Effector CD4-positive, alpha-beta T cell (primary cell): Measurements from ENCODE around the gene RBX1.
A peak's percentile ranks its signal among the peaks of the same experiment; 100 is the strongest.
"Not testable (repeated sequence)": the region's sequence is repeated elsewhere in the genome, so short reads cannot be mapped to it uniquely, and the experiment has no call there.

Experiments used
- DNase-seq: peaks from one replicate; pipeline ENCODE4 v3.0.0-alpha.2; 2020
- total RNA-seq: gene quantifications from one replicate; lab custom pipeline; 2026; lab: John Stamatoyannopoulos, UW

Gene RBX1
- total RNA-seq: 20.6 reads per million, percentile 47 among the genes with 10 or more reads in this experiment

DNA sequence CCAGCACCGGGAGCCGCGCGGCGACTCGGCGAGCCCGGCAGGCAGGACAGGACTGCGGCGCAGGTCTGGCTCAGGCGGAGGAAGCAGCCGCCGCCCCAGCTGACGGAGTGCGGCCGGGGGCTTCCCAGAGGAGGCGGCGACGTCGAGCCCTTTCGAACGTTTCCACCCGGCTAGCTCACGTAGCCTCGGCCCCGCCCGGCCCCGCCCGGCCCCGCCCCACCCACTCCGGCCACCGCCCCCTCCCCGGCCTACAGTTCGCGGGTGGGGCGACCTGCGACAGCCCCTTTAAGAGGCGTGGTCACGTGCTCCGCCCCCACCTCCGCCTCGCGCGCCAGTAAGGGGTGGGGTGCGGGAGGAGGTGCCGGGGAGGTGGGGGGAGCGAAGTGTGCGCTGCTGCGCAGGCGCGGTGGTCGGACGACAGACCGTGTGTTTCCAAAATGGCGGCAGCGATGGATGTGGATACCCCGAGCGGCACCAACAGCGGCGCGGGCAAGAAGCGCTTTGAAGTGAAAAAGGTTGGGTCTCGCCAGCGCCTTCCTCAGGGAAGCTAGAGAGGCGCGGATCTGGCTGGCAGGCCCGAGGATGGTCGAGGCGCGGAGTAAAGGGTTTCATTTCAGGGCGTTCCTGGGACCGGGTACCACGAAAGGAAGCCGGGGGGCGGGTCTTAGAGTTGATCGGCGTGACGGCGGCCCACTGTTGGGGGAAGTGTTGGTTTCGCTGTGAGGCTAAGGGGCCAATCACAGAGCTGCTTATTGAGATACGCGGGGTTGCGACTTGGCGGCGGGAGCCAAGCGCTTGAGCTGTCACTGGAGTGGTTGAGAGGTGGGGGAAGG, at the start of gene RBX1:
Gene RBX1, plus strand, starts transcription at position 417 of the 833 bp plus-strand sequence. Its CDS starts 21 bp downstream, at position 438.
- peak; percentile 98 for DNase-seq

DNA sequence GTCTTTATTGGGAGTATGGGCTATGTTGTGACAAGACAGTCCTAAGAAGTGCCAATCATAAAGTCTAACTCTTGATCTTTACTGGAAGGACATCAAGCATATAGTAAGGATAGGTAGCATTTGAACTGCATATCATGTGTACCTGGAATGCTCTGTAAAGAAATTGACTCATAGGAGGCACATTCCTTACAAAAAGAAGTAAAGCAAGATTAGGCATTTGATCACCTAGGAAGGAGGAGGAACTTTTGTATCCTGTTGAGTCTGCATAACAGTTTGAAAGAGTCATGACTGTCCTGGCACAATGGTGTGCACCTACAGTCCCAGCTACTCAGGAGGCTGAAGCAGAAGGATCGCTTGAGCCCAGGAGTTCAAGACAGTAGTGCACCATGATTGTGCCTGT, 47.1 kb upstream of the RBX1 start:
- DNase-seq: no peak

DNA sequence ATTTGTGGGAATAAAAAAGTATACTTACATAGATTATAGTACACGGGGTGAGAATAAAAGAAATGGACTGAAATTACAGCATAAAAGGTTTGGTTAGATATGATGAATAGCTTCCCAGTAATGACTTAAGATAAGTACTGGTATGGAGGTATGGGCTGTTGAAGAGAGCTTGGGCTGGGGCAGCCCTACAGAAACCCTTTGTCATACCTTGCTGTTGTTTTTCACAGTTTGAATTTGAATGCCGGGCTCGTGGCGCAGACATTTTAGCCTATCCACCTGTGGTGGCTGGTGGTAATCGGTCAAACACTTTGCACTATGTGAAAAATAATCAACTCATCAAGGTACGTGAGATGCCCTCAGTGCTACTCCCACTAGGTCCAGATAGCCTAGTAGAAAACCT, 42.3 kb upstream of the RBX1 start:
- DNase-seq: no peak

DNA sequence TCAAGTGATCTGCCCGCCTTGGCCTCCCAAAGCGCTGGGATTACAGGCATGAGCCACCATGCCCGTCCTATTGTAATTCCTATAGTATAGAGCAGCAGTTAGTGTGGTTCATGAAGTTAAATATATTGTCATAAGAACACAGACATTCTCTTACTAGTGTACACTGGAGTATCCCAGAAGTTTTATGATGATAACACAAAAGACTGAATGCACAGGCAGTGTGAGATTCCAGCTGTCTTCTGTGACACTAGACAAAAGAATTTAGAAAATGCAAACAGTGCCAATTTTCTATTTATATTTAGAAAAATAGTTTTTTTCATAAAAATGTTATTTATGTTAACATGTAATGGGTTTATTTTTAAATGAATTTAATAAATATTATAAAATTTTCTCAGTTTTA, 39.4 kb upstream of the RBX1 start:
- DNase-seq: no peak

DNA sequence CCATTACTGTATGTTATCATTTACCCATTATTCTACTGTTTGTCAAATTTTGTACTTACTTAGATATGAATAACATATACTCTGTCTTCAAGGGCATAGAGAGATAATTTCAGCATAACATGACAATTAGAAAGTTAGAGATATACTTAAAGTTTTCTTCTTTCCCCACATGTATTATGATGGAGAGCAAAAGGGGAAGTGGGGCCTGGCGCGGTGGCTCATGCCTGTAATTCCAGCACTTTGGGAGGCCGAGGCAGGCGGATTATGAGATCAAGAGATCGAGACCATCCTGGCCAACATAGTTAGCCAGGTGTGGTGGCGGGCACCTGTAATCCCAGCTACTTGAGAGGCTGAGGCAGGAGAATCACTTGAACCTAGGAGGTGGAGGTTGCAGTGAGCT, 38.2 kb upstream of the RBX1 start:
- not testable (repeated sequence) for DNase-seq

DNA sequence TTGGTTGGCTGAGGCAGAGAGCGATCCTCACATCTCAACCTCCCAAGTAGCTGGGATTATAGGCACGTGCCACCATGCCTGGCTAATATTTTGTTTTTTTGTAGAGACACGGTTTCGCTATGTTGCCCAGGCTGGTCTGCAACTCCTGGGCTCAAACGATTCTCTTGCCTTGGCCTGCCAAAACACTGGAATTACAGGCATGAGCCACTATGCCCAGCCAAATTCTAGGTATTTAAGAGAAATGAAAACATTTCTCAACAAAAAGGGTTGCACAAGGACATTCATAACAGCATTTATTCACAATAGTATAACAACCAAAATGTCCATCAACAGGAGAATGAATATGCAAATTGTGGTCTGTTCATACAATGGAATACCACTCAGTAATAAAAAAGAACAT, 31.7 kb upstream of the RBX1 start:
- DNase-seq: no peak

DNA sequence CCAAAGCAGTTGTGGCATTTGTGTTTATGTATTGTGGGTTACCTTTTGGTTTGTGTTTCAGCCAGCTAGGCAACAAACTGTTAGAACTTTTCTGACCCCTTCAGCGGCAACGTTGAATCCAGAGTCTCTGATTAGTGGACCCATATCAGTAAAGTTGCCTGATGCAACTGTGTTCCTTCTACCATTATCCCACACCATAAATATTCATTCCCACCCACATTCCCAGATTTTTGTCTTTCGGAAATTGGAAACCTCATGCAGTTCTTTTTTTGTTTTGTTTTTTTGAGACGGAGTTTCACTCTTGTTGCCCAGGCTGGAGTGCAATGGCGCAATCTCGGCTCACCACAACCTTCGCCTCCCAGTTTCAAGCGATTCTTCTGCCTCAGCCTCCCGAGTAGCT, 30.7 kb upstream of the RBX1 start:
- no peak for DNase-seq

DNA sequence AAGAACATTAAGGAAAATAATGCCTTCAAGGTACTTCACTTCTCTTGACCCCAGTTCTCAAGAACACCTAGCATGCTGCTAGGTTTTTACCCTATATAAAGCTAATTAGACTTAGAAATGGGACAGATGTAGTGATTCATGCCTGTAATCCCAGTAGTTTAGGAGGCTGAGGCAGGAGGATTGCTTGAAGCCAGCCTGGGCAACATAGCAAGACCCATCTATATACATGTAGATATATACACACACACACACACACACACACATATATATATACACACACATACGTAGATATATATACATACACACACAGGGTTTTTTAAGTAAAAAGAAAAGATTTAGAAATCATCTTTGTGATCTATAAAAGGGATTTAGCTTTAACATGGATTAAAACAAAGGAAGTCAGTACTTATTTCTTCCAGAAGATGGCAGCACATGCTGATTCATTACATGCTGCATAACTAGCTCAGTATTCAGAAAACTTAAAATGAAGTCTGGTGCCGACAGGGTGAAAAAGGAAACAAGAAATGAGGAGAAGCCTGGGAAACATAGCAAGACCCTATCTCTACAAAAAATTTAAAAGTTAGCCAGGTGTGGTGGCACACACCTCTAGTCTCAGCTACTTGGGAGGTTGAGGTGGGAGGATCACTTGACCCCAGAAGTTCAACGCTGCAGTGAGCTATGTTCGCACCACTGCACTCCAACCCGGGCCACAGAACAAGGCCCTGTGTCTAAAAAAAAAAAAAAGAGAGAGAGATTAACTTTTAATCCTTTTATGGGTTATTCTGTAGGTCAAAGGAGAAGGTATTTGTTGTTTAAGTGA, 28.5 kb upstream of the RBX1 start:
- DNase-seq: peak; percentile 21

DNA sequence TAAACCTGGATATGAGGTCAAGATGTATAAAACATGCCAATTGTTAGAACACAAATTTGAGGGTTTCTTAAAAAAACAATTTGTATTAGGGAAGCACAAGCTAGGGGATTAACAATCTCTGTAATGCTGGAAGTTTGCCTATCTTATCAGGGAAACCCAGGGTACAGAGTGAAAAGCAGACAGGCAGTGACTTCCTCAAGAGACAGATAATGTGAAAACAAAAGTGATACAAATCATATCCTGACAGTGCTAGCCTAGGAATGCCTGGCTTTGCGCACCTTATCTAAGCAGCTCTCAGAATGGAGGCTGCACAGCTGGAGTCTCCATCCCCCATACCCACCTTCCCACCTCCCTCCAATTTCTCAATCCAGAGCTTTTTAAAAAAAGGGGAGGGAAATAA, 22.5 kb upstream of the RBX1 start:
- no peak for DNase-seq

DNA sequence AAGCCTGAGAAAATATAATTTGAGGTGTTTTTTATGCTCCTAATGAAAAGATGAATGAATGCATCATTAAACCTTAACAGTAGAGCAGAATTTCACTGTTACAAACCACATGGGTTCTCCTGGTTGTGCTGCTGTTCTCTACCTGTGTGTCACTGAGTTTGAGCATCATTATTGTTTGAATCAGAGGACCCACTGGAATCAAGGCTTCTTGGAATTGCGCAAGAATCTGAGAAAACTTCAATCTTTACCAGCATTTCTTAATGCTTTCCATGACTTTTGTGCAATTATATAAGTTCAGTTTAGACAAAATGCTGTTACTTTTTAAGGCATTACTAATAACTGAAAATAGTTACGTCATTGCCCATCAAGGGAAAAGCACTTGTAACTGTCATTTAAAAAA, 18.8 kb upstream of the RBX1 start:
- DNase-seq: no peak

DNA sequence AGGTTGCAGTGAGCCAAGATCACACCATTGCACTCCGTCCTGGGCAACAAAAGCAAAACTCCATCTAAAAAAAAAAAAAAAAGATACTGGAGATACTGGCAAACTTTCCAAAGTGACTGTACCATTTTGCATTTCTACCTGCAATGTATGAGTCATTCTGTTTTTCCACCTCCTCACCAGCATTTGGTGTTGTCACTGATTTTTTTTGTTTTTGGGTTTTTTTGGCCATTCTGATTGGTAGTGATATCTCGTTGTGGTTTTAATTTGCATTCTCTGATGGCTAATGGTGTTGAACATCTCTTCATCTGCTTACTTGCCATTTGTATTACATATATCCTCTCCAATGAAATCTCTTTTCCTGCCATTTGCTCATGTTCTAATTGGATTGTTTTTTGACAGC, 12.0 kb upstream of the RBX1 start:
- DNase-seq: no peak

DNA sequence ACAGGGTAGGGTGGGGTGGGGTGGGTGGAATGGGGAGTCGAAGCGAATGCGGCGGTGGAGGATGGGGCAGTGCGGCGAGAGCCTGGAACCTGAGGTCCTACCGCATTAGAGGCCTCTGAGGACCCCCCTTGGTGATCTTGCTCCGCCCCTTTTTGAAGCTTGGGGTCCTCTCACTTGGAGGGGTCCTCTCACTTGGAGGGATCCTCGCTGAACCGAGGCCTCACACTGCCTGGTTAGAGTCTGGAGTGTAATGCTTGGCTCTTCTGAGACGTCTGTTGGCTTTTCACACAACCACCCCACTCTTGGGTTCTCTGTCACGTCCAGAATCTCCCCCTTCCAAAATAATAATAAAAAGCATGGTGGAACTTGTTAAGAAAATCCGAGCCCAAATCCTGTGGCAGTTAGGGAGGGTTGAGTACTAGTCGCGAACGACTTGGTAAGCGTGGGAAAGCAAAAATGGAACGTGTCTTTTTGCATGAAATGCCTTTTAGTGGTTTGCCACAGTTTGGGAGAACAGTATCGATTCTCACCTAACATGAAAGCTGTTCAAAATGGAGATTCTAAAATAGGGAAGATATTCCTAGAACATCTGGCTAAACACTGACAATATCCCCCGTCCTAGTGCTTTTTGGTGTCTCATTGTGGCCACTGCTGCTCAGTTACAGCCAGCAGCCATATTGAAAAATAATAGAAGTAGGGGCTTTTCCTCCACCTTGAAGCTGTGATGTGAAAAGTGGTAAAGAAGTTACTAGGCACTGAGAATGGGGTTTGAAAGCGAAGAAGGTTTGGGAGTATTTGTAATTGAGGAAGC, 822 bp downstream of the RBX1 start:
- DNase-seq: no peak

DNA sequence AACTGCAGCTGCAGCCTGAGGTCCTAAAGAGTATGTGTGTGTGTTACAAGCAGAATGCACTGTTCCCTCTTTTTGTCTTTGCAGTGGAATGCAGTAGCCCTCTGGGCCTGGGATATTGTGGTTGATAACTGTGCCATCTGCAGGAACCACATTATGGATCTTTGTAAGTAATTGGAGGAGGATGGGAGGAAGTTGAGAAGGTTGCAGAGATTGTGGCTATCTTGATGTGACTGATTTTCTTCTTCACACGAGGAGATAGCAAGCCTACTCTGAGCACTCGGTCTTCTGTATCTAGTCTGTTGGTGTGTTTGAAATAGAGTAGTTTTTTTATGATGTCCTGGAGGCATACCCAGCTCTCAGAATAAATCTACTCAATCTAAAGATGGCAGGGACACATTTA, 2.3 kb downstream of the RBX1 start:
- no peak for DNase-seq

DNA sequence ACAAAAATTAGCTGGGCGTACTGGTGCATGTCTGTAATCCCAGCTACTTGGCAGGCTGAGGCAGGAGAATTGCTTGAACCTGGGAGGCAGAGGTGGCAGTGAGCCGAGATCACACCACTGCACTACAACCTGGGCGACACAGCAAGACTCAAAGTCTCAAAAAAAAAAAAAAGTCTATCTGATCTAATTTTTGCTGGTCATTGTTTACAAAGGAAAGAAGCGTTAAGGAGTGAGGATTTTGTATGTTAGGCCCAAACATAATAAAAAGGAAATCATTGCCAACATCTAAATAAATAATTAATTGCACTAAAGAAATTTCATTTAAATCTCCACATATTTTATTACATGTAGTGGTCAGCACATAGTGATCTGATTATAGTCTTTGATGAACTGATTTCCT, 2.9 kb downstream of the RBX1 start:
- DNase-seq: no peak

DNA sequence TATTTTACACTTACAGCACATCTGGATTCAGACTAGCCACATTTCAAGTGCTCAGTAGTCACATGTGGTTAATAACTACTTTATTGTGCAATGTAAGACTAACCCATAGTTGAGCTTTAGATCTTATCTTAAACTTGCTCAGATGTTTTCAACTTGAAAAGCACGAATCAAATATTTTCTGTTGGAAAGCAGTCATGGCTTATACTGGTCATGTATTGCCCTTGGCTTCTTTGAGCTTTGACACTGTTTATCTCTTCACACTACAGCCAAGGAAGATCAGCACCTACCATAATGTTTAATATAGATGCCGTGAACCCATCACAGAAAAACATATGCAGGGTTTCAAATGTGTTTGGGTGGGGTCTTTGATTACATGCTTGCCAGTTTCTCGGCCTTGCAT, 4.4 kb downstream of the RBX1 start:
- DNase-seq: no peak

DNA sequence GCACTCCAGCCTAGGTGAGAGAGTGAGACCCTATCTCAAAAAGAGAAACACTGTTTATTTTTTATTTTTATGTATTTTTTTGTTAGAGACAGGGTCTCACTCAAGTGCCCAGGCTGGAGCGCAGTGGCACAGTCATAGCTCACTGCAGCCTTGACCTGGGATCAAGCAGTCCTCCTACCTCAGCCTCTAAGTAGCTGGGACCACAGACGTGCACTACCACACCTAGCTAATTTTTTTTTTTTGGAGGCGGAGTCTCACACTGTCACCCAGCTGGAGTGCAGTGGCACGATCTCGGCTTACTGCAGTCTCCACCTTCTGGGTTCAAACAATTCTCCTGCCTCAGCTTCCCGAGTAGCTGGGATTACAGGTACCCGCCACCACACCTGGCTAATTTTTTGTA, 6.4 kb downstream of the RBX1 start:
- no peak for DNase-seq

DNA sequence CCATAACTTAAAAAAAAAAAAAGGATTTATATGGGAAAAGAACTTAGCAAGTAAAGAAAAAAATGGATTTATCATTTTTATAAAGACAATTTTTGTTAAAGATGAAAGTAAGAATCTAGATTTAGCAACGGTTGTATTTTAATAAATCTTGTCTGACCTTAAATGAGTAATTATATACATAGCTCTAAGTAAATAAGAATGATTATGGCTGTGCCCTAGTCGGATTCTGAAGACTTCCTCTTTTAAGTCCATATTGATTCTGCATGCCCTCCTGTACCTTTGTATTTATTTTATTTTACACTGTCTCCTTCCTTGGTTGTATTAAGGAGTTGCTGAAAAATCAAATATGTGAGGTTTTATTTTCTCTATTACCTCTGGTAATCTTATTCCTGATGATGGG, 7.1 kb downstream of the RBX1 start:
- DNase-seq: no peak

DNA sequence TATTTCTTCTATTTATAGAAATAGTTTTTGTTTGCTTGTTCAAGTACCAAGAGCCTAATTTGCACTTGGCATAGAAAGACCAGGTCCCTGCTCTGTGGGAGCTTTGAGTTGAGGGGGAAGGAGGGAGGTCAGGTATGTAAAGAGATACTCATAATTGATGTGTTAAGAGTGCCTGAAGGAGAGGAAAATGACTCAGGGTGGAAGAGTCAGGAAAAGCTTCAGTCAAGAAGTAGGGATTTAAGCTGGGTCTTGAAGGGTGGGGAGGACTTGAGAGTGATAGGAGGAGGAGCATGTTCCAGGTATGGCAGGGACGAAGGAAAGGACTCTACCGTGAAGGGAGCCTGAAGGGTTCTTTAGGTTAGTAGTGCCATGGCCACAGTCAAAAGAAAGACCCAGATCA, 9.0 kb downstream of the RBX1 start:
- DNase-seq: no peak

DNA sequence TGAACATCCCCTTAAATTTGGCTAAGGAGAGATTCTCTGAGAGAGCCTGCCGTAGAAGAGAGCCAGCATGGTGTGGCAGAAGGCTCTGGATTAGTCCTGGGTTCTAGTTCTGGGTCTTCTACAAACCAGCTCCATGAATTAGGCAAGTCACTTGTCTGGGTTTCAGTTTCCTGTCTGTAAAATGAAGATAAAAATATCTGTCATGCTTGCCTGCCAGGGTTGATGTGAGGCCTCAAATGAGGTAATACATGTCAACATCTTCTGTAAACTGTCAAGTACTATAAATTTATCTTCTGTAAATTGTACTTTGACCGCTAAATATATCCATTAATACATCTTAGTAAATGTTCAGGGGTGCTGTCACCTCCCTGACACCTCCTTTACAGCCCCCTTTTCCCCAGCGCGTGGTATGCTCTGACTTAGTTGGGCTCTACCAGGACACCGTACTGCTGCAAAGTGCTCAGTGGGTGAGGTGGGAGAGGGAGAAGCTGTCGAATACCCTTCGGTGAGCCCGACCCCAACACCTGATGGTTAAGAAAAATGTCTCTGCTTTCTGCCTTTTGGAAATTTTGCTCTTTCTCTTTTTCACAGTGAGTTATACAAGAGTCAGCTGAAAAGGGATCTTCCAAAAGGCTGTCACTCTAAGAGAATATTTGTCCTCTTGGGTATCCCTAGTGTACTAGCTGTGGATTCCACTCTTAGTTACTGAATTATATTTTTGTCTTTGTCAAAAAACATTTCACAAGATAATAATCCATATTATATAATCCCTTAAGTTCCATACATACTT, 15.0 kb downstream of the RBX1 start:
- DNase-seq: no peak

DNA sequence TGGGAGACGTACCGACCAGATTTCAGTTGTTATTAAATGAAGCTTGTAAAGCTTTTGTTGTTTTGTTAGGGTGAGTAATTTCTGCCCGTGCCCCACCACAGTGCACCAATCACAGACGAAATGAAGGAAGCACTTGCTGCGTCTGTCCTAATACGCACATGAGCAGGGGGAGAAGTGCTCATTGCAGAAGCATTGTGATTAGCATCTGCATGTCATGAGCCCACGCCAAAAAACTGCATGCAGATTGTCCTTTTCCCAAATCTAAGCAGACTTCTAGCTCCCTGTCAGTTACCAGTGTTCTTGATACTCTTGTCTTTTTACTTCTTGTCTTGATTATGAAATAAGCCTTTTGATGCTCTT, 15.5 kb downstream of the RBX1 start:
- no peak for DNase-seq

DNA sequence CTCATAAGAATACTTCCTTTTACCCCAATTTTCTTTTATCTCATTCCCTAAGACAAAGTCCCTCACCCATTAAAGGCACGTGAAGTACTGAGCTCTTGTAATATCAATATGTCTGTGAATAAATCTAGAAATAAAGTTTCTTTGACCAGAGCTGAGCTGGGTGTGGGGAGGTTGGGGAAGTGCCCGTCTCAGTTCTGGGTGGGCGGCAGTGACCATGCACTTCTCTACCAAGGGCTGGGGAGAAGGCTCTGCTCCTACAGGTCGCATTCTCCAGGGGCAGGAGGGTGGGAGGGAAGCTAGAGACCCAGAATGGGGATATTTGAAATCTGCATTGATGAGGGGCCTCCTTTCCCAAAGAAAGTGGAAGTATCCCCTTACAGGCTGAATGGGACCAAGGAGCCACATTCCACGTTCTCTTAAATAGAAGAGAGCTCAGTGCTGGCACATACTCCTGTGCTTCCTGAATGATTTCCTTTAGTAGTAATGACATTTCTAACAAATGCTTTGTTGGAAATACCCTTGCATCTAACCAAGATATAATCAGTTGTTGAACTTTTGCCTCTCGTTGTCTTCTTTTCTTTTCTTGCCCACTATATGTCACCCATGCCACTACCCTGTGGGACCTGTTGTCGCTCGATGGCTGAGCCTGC, 16.1 kb downstream of the RBX1 start:
- DNase-seq: no peak

DNA sequence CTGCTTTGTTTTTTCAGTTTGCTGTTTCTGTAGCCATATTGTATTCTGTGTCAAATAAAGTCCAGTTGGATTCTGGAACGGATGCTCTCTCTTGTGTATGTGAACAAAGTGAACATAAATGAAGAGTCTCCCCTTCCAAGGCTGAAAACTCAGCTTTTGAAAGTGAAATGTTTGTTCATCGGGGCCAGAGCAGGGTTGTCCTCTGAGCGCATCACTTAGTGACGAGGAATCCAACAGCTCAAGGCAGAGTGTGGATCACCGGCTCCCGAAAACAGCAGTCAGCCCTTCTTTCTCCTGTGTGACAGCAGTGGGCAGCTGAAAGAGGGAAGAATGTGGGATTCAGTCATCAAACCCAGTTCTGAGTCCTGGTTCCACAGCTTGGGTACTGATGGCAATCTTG, 21.4 kb downstream of the RBX1 start:
- no peak for DNase-seq
